Measurements from ENCODE around the gene ARHGEF6. TPM values are rescaled to one million over a fixed set of nuclear protein-coding genes. Genes with fewer than 3 reads are reported as not detected.

The ARHGEF6 gene
- total RNA-seq = 10 to 100 TPM; 48.2 to 70.1 (median 63.7) TPM
- 10 to 100 TPM; 13.1 to 17.7 (median 16.4) TPM for polyA plus RNA-seq
- long read RNA-seq, donor 1, full-length matches to known transcripts = 1 of 1 reads
- long read RNA-seq, donor 1, partial matches to known transcripts = 0 of 1 reads
- long read RNA-seq, donor 1, other reads (novel, unspliced or antisense) = 0 of 1 reads
- long read RNA-seq, donor 2 = 0 reads

DNA sequence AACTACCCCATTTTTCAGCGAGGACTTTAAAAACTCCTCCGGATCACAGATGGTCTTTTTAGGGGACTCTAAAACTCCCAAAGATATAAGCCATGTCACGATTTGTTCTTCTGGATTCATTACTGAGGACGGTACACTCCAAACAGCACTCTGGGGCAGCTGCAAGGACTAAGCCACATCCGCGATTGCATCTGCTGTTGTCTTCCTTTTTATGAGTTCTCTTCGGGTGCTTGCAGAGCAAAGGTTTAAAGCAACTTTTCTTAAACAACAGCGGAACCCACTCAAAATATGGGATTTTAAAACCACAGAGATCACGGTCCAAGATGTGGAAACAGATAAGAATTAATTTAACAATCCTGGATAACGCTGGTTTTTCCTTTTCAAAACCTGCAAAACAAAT lies at the start of gene ARHGEF6:
Gene ARHGEF6, minus strand, starts transcription at position 170 of the 400 bp plus-strand sequence. Its CDS starts 50 bp downstream, at position 120.
- 2 to 38% (median 2%) methylated on average over 10 of the region's 10 CpGs for WGBS, 5 donors
- DNase-seq = no peak

GRCh38 chrX:136829413-136829812 lies 48.7 kb upstream of the ARHGEF6 start:
- Histone ChIP-seq H3K27ac (peak overlapping the region in 3 of 8 donors; percentile 9 to 31 (median 23)), H3K27me3 (replicated peaks in 1 of 7) (no peaks in the 10 kb centered on the region), H3K4me3 (no peak overlapping the region), H3K9me3 (no peaks in the 10 kb centered on the region), H3K36me3 (no peaks in the 10 kb centered on the region), H3K4me1 (peaks cover 0 to 9% (median 0%) of the 10 kb centered on the region in 6 donors)
- 48 to 77% (median 74%) methylated on average over 5 of the region's 5 CpGs for WGBS, 5 donors
- no peak for TF ChIP-seq POLR2A (IDR thresholded peaks at IDR 0.05)
- no peak for TF ChIP-seq POLR2AphosphoS5 (IDR thresholded peaks at IDR 0.05)
- no peak for TF ChIP-seq CTCF (IDR thresholded peaks at IDR 0.05 in 8 of 11, conservative IDR thresholded peaks at IDR 0.05 in 3 of 11)
- intact Hi-C loops (cut with DNase I; ENCODE audit: low total_unique reads) = no loop called here
- DNase-seq = no peak

More for the DNA sequence above, at the start of gene ARHGEF6:
- no peaks in the 10 kb centered on the region for H3K27me3 ChIP-seq (replicated peaks in 1 of 7)
- H3K36me3 ChIP-seq = no peaks in the 10 kb centered on the region
- peak within 1 kb of the TSS; percentile 71 to 89 (median 85) for H3K27ac ChIP-seq
- intact Hi-C loops (cut with DNase I; ENCODE audit: low total_unique reads) = no loop called here
- H3K4me1 ChIP-seq = peaks cover 0 to 59% (median 27%) of the 10 kb centered on the region in 6 donors
- TF ChIP-seq POLR2AphosphoS5 (IDR thresholded peaks at IDR 0.05) (peak in 1 of 3 donors; percentile 80), CTCF (IDR thresholded peaks at IDR 0.05 in 8 of 11, conservative IDR thresholded peaks at IDR 0.05 in 3 of 11) (no peak), POLR2A (IDR thresholded peaks at IDR 0.05) (peak in 1 of 3 donors; percentile 58)
- H3K4me3 ChIP-seq = peak within 1 kb of the TSS; percentile 18 to 66 (median 36)
- H3K9me3 ChIP-seq = no peaks in the 10 kb centered on the region

DNA sequence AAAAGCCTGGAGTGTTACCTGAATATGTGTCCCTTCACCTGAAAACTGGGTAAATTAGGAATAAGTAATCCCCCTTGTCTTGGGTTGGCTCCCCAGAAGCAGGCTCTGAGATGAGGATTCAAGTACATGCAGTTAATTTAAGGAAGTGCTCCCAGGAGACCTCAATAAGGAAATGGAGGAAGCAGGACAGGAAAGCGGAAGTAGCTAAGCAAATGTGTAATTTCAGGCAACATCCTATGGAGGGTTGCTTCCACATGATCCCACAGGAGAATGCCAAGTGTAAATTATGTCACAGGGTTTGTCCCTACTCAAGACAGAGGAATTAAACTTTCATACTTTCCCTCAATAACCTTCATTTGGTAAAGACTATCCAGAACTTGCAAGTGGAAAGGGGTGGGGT lies 48.1 kb upstream of the ARHGEF6 start:
- Histone ChIP-seq H3K4me3 (no peak overlapping the region), H3K27me3 (replicated peaks in 1 of 7) (no peaks in the 10 kb centered on the region), H3K9me3 (no peaks in the 10 kb centered on the region), H3K27ac (peak overlapping the region in 3 of 8 donors; percentile 9 to 31 (median 23)), H3K4me1 (peaks cover 0 to 9% (median 0%) of the 10 kb centered on the region in 6 donors), H3K36me3 (no peaks in the 10 kb centered on the region)
- DNase-seq = no peak
- 32 to 63% (median 53%) methylated on average over 1 of the region's 1 CpG for WGBS, 5 donors
- TF ChIP-seq POLR2A (IDR thresholded peaks at IDR 0.05) (no peak), POLR2AphosphoS5 (IDR thresholded peaks at IDR 0.05) (no peak), CTCF (IDR thresholded peaks at IDR 0.05 in 8 of 11, conservative IDR thresholded peaks at IDR 0.05 in 3 of 11) (no peak)
- intact Hi-C loops (cut with DNase I; ENCODE audit: low total_unique reads) = no loop called here

DNA sequence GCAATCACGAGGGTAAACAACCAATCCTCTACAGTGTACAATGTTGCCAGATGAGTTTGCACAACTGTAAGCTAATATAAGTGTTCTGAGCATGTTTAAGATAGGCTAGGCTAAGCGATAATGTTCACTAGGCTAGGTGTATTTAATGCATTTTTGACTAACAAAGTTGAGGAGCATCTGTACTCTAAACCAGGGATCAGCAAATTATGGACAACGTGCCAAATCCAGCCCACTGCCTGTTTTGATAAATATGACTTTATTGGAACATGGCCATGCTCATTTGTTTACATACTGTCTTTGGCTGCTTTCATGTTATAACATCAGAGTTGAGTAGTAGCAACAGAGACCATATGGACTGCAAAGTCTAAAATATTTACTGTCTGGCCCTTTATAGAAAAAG lies 46.3 kb upstream of the ARHGEF6 start:
- H3K27ac ChIP-seq = no peak overlapping the region
- intact Hi-C loops (cut with DNase I; ENCODE audit: low total_unique reads) = no loop called here
- peaks cover 0 to 9% (median 0%) of the 10 kb centered on the region in 6 donors for H3K4me1 ChIP-seq
- TF ChIP-seq POLR2AphosphoS5 (IDR thresholded peaks at IDR 0.05) = no peak
- no peak for TF ChIP-seq CTCF (IDR thresholded peaks at IDR 0.05 in 8 of 11, conservative IDR thresholded peaks at IDR 0.05 in 3 of 11)
- TF ChIP-seq POLR2A (IDR thresholded peaks at IDR 0.05) = no peak
- H3K27me3 ChIP-seq (replicated peaks in 1 of 7) = no peaks in the 10 kb centered on the region
- no peaks in the 10 kb centered on the region for H3K9me3 ChIP-seq
- DNase-seq = no peak
- 56 to 90% (median 75%) methylated on average over 2 to 3 of the region's 3 CpGs for WGBS, 5 donors
- no peak overlapping the region for H3K4me3 ChIP-seq
- H3K36me3 ChIP-seq = no peaks in the 10 kb centered on the region

Measured in spleen (tissue), 13 donors.